NCI-H2227 (cell line): ENCODE data around the gene SCYL2.
A peak's percentile ranks its signal among the peaks of the same experiment; 100 is the strongest.
"Not testable (repeated sequence)": the region's sequence is repeated elsewhere in the genome, so short reads cannot be mapped to it uniquely, and the experiment has no call there.

Experiments used
- DNase-seq: peaks from one replicate; lab custom pipeline; 2025; ENCODE audit not compliant: unreplicated experiment; lab: John Stamatoyannopoulos, UW

SCYL2 gene

GRCh38 chr12:100324498-100324897 is 57.5 kb downstream of the SCYL2 start:
- no peak for DNase-seq

DNA sequence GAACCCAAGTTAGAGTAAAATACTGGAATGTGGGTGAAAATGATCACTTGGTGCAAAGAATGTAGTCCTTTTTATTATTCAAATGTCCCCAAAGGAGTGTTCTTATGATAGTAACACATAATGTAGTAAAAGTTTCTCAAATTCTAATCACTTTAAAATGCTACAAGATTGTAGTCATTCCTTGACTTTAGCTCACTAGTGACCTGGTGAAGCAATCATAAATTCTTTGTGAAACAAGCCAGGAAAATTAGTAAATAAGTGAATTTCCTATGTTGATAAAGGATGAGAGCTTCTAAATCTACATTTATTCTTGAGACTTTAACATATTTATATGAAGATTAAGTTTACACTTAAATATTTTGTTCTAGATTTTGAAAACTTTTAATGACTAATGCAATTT is 59.2 kb downstream of the SCYL2 start:
- DNase-seq: no peak

DNA sequence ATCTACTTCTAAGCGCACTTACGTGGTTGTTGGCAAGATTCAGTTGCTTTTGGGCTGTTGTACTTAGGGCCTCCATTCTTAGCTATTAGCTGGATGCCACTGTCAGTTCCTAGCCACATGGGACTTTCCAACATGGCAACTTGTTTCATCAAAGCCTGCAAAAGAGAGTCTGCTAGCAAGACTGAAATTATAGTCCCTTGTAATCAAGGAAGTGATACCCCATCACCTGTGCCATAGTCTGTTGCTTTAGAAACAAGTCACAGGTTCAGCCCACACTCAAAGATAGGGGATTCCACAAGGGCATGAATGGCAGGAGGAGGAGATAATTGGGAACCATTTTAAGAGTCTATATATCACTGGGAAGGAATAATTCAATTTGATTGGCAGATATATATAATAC is 62.8 kb downstream of the SCYL2 start:
- DNase-seq: no peak

DNA sequence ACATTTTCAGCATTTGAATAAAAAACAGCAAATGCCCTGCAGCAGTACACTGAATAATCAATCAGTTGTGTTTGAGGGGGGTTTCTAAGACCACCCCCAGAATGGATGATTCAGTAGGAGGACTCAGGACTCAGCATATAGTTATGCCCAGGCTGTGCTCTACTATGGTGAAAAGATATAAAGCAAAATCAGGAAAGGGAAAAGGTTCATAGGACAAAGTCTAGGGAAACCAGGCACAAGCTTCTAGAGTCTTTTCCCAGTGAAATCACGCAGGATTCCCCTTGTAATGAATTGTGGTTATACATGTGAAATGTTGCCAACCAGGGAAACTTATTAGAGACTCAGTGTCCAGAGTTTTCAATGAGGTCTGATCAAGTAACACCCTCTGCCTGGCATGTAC is 64.9 kb downstream of the SCYL2 start:
- no peak for DNase-seq

- DNase-seq: no peak
Measured at GRCh38 chr12:100332852-100333251, 65.9 kb downstream of the SCYL2 start.

DNA sequence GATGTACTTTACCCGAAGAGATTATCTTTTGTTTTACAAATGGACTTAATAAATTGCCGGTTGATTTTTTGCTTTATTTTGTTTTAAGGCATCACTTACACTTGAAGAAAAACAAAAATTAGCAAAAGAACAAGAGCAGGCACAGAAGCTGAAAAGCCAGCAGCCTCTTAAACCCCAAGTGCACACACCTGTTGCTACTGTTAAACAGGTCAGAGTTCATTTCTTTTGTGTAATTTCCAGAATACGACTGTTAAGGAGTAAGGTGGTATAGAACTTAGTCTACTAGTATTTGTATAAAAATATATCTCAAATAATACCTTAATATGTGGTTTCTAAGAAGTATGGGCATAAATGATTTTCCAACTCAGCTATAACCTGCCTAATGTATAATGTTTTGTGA is 70.3 kb downstream of the SCYL2 start:
- DNase-seq: no peak

DNA sequence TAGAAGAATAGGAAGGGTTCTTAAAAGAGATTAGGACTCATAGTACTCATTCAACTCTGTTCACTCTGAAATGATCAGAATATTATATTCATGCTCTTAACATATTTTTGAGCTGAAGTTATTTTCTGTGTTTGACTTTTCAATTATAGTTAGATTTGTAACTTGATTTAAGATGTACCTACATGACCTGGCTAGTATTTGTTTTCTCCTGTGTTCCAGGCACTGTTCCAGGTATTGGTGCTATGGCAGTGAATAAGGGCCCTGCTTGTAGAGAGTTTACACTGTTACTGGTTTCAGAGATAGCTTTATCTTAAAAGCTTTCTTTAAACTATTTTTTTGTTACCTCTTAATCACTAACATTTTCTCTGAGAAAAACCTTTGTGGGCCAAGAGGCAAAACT is 70.8 kb downstream of the SCYL2 start:
- DNase-seq: no peak

- DNase-seq: no peak
Measured at GRCh38 chr12:100339071-100339470, 72.1 kb downstream of the SCYL2 start.

- not testable (repeated sequence) for DNase-seq
Measured at GRCh38 chr12:100342897-100343296, 75.9 kb downstream of the SCYL2 start.

DNA sequence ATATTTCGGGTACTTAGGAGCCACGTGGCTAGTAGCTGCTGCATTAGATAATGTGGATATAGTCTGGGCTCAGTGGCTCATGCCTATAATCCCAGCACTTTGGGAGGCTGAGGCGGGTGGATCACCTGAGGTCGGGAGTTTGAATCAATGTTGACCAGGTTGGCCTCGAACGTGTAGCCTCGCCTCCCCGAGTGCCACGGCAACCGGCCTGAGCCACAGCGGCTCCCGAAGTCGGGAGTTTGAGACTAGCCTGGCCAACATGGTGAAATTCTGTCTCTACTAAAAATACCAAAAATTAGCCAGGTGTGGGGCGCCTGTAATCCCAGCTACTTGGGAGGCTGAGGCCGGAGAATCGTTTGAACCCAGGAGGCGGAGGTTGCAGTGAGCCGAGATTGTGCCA is 77.4 kb downstream of the SCYL2 start:
- DNase-seq: not testable (repeated sequence)

GRCh38 chr12:100345020-100345767 is 78.2 kb downstream of the SCYL2 start:
- no peak for DNase-seq

- no peak for DNase-seq
Measured at GRCh38 chr12:100346660-100347059, 79.7 kb downstream of the SCYL2 start.

DNA sequence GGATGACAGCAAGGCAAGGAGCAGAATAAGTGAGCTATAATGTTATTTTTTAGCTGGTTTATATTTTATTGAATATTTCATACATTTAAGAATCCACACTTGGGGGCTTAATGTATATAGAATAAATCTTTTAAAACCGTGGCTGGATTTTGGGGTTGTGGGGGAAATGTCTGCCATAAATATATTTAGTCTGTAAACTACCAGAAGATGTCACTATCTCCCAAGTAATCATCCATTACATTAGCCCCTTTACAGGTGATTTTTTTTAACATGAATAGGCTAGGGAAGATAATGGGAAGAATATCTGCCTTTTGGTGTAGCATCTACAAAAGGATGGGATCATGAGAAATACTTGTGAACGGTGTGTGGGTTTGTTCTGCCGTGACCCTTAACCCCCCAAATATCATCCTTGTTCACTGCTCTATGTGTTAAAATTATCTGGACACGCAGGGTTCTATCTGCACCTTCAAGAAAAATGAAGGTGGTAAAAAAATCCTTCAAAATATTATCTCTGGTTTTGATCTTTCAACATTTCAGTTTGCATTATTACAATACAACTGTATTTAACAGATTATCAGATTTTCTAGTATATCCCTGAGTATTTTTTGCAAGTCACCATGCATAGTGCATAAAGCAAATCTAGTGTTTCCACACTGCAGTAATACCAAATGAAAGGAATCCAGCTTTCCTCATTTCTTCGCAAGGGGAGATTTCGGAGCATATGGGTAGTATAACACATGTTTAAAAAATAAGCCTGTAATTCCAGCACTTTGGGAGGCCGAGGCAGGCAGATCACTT is 81.9 kb downstream of the SCYL2 start:
- peak; percentile 47 for DNase-seq

DNA sequence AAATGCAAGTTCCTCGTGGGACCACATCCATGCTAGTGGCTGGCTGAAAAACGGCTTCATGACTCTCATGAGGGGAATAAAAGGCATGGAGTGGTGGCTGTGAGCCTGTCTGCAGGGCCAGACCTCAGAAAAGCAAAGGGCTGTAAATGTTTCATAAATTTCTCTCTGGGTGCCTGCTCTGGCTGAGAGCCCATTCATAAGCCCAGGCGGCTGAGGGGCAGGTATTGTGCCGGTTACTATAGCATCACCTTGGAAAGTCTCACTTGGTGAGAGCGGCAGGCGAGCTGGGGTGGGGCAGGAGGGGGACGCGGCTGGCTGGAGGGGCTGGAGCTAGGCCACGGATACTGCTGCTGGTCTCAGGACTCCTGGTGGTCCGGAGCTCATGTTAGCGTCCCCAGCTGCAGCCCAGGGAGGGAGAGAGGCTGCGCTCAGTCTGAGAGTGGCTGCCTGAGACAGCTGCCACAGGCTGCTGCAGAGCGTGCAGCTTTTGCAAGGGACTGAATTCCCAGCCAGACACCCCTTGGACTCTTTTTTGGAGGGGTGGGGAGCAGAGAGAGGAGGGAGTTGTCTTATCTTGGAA is 89.8 kb downstream of the SCYL2 start, which contains the start of gene SLC17A8:
Gene SLC17A8 (plus strand): TSS at position 431 of the 580 bp plus-strand sequence. CDS start 318 bp downstream, outside the sequence.
- peak; percentile 38 for DNase-seq

GRCh38 chr12:100359248-100359647 is 92.3 kb downstream of the SCYL2 start:
- DNase-seq: no peak

DNA sequence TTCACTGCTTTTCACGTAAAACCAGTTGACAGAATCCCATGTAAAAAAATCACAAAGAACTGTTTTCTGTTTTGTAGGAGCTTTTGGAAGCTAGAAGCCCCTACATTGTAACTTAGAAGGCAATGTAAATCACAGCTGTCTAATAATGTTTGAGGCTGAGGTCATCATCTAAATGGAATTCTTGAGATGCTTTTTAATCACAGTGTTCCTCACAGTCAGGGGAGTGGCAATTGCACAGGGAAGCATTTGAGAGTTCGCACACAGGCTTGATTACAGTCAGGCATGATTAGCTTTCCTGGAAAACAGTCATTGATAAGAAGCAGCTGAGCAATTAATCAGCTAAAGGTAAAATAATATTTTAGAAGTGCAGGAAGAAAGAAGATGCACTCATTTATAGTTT is 92.8 kb downstream of the SCYL2 start:
- DNase-seq: peak; percentile 15

DNA sequence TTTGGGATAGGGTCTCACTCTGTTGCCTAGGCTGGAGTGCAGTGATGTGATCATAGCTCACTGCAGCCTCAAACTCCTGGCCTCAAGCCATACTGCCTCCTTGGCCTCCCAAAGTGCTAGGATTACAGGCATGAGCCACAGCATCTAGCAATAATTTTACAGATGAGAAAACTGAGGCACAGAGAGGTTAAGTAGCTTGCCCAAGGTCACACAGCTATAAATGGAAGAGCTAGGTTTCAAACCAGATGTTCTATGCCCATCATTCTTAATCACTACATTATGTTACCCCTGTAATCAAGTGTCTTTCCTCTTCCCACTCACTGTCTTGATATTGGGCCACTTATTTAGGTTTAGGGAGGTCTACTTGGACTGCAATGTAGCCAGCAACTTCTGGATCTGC is 93.5 kb downstream of the SCYL2 start:
- DNase-seq: no peak

GRCh38 chr12:100364324-100364723 is 97.3 kb downstream of the SCYL2 start:
- DNase-seq: no peak

DNA sequence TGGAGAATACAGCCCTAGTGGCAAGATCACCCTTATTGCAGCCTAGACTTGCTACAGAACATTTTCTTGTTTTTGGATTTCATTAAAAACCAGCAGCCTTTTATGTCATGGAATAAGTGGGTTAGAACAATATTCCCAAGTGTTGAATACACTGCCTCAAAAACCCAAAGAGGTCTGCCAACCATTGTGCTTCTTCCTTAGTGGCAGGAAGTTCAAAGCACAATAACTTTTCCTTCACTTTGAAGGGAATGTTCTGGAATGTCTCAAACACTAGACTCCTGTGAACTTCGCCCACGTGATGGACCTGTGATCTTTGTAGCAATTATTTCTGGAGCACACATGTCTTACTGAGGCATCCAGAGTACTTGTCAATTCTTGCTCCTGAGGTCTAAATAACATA is 98.4 kb downstream of the SCYL2 start:
- DNase-seq: no peak

- no peak for DNase-seq
Measured at GRCh38 chr12:100368066-100368465, 101.1 kb downstream of the SCYL2 start.

GRCh38 chr12:100371146-100371545 is 104.2 kb downstream of the SCYL2 start:
- no peak for DNase-seq
